ENCODE data around the gene GCDH.
"Not testable (repeated sequence)": the region's sequence is repeated elsewhere in the genome, so short reads cannot be mapped to it uniquely, and the experiment has no call there.

The GCDH gene

GRCh38 chr19:12899891-12900518 lies 9.0 kb downstream of the GCDH start:
- no peak for DNase-seq (ENCODE audit: low read depth in 2 of 2, low spot score in 1 of 2)

- DNase-seq (ENCODE audit: low read depth in 2 of 2, low spot score in 1 of 2) = no peak
Observed at GRCh38 chr19:12907166-12907565, 16.2 kb downstream of the GCDH start.

- DNase-seq (ENCODE audit: low read depth in 2 of 2, low spot score in 1 of 2) = no peak
Observed at GRCh38 chr19:12912571-12912970, 21.6 kb downstream of the GCDH start.

- no peak for DNase-seq (ENCODE audit: low read depth in 2 of 2, low spot score in 1 of 2)
Observed at GRCh38 chr19:12913011-12913561, 22.1 kb downstream of the GCDH start.

DNA sequence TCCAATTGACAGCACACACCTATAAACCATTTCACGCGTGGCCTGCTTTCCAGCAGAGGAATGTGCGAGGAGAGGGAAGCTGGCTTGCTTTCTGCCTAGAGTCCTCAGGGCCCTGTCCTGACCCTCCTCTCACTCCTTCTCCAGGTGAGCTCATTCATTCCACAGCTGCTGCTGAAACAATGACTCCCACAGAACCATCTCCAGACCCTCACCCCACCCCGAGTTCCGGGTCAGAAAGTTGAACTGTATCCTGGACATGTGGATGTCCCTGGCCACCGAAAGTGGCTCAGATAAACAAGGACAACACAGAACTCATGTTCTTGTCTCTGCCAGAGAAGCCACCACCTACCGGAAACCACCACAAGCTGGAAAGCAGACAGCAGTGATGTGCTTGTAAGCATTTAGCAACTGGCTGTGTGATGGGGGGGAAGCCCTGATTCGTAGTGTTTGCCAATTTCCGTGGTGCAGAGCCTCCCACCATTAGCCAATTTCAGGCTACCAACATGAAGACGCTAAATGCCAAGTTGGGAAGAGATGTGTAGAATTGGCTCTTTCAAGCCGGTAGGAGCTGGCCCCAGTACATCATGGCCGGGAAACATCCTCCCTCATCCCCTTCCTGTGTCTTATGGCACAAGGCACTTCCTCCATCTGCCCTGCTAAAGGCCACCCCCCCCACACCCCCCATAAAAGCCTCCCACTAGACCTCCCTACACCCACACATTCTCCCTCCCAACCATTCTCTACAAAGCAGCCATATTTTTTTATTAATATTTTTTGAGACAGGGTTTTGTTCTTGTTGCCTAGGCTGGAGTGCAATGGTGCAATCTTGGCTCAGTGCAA lies 23.1 kb downstream of the GCDH start:
- DNase-seq (ENCODE audit: low read depth in 2 of 2, low spot score in 1 of 2) = no peak

- not testable (repeated sequence) for DNase-seq (ENCODE audit: low read depth in 2 of 2, low spot score in 1 of 2)
Observed at GRCh38 chr19:12915860-12916259, 24.9 kb downstream of the GCDH start.

- no peak for DNase-seq (ENCODE audit: low read depth in 2 of 2, low spot score in 1 of 2)
Observed at GRCh38 chr19:12918253-12918652, 27.3 kb downstream of the GCDH start.

DNA sequence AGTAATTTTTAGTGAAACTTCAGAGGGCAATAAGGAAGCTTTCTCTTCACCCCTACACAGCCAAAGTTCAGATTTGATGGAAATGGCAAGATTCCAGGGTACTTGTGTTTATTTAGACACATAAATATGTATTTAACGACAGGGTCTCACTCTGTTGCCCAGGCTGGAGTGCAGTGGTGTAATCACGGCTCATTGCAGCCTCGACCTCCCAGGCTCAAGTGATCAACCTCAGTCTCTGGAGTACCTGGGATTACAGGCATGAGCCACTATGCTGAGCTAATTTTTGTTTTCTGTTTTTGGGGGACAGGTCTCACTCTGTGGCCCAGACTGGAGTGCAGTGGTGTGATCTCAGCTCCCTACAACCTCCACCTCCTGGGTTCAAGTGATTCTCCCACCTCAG lies 30.1 kb downstream of the GCDH start:
- no peak for DNase-seq (ENCODE audit: low read depth in 2 of 2, low spot score in 1 of 2)

DNA sequence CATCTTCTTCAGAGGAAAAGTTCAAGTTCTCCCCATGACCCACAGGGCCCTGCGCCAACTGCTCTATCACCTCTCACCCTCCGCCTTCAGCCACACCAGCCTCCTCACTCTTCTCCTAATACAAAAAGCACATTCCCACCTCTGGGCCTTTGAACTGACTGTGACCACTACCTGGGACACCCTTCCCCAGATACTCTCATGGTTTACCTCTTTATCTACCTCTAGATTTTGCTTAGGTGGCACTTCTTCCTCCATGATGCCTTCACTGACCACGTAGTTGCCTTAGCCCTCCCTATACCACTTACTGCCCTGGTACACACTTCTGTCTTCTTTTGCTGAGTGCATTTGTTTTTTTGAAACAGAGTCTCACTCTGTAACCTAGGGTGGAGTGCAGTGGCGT lies 32.0 kb downstream of the GCDH start:
- DNase-seq (ENCODE audit: low read depth in 2 of 2, low spot score in 1 of 2) = no peak

- no peak for DNase-seq (ENCODE audit: low read depth in 2 of 2, low spot score in 1 of 2)
Observed at GRCh38 chr19:12924621-12925310, 33.8 kb downstream of the GCDH start.

DNA sequence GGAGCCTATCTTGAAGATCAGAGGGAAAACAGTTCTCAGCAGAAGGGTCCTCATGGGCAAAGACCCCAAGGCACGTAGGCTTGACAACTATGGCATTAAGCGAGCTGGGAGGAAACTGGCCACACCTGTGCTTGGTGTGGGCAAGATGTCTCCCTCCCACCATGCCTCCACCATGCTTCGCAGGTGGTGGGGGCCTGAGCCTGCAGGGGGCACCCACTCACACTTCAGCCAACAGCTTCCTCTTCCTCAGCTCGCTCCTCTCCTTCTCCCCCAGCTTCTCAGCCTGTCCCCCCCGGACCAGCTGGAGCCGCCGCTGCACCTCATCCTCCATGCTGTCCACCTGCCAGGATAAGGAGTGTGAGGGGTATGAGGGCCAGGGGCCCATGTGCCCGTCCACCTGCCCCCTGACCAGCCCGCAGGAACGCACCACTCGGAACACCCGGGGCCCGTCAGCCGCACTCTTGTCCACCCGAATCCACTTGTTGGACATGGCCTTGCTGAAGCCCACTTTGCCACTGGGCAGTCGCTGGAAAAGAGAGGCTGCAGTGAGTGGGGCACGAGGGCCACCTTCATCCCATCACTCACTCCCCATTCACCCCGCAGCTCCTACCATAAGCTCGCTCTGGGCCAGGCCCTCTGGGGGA lies 39.2 kb downstream of the GCDH start:
- no peak for DNase-seq (ENCODE audit: low read depth in 2 of 2, low spot score in 1 of 2)

GRCh38 chr19:12932392-12933286 lies 41.7 kb downstream of the GCDH start:
- DNase-seq (ENCODE audit: low read depth in 2 of 2, low spot score in 1 of 2) = no peak

GRCh38 chr19:12933287-12934072 lies 42.5 kb downstream of the GCDH start, which contains the start of gene FARSA:
TSS of gene FARSA (minus strand) at chr19:12933711. CDS start at chr19:12933696, 15 bp downstream.
- peak; percentile 79 to 82 for DNase-seq (ENCODE audit: low read depth in 2 of 2, low spot score in 1 of 2)

- DNase-seq (ENCODE audit: low read depth in 2 of 2, low spot score in 1 of 2) = no peak
Observed at GRCh38 chr19:12935071-12935470, 44.1 kb downstream of the GCDH start.

GRCh38 chr19:12936582-12936981 lies 45.6 kb downstream of the GCDH start:
- DNase-seq (ENCODE audit: low read depth in 2 of 2, low spot score in 1 of 2) = no peak

DNA sequence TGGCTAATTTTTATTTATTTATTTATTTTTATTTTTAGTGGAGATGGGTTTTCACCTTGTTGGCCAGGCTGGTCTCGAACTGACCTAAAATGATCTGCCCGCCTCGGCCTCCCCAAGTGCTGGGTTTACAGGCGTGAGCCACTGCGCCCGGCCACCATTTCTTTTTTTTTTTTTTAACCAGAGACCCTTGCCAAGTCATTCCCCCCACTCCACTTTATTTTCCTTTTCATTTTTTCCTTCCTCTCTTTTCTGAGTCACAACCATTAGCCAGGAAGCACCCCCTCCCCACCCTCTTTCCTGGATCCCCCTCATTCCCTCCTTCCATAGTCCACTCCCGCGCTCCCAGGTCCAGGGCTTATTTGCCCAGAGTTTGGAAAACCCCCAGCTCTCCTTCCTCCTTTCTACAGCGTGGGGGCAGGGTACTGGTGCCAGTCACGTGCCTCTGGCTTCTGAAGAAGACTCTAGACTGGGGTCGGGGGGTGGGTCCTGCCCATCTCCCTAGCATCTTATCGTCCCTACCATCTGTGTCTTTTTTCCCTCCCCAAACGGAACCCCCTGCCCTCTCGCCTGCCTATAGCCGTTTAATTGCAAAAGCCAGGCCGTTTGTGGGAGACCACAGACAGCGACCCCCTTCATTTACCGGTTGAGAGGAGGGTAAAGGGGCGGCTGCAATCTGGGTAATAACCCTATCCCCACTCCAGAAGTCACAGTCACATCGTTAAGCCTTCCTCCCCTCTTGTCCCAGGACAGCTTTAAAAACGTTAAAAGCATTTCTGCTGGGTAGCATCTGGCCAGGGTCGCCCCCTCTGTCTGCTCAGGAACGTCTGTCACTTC lies 46.4 kb downstream of the GCDH start:
- no peak for DNase-seq (ENCODE audit: low read depth in 2 of 2, low spot score in 1 of 2)

DNA sequence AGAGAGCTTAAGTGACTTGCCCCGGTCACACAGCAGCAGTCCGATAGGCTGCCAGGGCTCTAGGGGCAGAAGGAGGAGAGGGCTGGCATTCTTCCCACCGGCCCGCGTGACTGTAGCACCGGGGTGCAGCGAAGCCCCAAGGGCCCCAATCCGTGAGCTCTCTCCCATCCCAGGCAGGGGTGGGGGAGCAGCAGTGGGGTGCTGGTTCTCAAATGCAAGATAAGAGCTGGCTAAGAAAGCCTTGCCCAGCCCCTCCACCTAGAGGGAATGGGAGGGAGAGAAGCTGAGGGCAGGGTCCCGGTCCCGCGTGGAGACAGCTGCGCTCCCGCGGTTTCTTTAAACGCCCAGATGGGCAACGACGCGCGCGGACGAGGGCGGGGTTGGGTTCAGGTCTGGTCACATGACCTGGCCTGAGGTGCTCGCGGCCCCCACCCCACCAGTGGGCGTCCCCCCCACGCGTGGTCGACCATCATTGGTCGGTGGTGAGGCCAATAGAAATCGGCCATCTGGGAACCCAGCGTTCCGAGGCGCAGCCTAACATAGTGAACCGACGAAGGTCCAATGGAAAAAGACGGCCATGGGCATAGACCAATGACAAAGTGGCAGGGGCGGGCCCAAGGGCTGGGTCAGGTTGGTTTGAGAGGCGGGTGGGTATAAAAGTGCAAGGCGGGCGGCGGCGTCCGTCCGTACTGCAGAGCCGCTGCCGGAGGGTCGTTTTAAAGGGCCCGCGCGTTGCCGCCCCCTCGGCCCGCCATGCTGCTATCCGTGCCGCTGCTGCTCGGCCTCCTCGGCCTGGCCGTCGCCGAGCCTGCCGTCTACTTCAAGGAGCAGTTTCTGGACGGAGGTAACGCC lies 47.2 kb downstream of the GCDH start, which contains the start of gene CALR:
Gene CALR, plus strand, starts transcription at position 683 of the 852 bp plus-strand sequence. Its CDS starts 71 bp downstream, at position 754.
- DNase-seq (ENCODE audit: low read depth in 2 of 2, low spot score in 1 of 2) = peak; percentile 99

Measured in stimulated activated CD8-positive, alpha-beta memory T cell treated with anti-CD3 and anti-CD28 coated beads, Interleukin-4, amount 100 ng/mL, for 4 hours (primary cell).